OCI-LY1 (cell line): ENCODE measurements around the gene PVALB.
A peak's percentile ranks its signal among the peaks of the same experiment; 100 is the strongest.

Source experiments
- H2AFZ ChIP-seq: fragments of 200-600 bp; sonication (generic), shearing (Covaris generic); 2 replicates; pipeline ENCODE4 v1.6.0; 2014; ENCODE audit warnings: antibody characterized with exemption, mild to moderate bottlenecking, low read length
- H3F3A ChIP-seq: fragments of 200-600 bp; sonication (generic), shearing (Covaris generic); 2 replicates; pipeline ENCODE4 v1.6.0; 2014; ENCODE audit warnings: mild to moderate bottlenecking, antibody characterized with exemption, low read length, moderate library complexity; ENCODE audit not compliant: insufficient read depth
- H3K27ac ChIP-seq: fragments of 200-600 bp; sonication (generic); 2 replicates; pipeline ENCODE4 v1.5.1; 2014; ENCODE audit warnings: low read length, mixed run types, mild to moderate bottlenecking, low read depth; ENCODE audit not compliant: poor library complexity, severe bottlenecking
- H3K27me3 ChIP-seq: fragments of 200-600 bp; sonication (generic); 2 replicates; pipeline ENCODE4 v1.6.0; 2014; ENCODE audit warnings: antibody characterized with exemption, mild to moderate bottlenecking, low read length, moderate library complexity; ENCODE audit not compliant: insufficient read depth
- H3K36me3 ChIP-seq: fragments of 200-600 bp; sonication (generic); 2 replicates; pipeline ENCODE4 v1.6.1; 2014; ENCODE audit warnings: mild to moderate bottlenecking, antibody characterized with exemption, low read length, moderate library complexity, mixed read lengths; ENCODE audit not compliant: insufficient read depth
- H3K4me1 ChIP-seq: fragments of 200-600 bp; sonication (generic); 2 replicates; pipeline ENCODE4 v1.5.1; 2014; ENCODE audit warnings: mild to moderate bottlenecking, low read length, moderate library complexity; ENCODE audit not compliant: insufficient read depth, severe bottlenecking
- H3K4me2 ChIP-seq: fragments of 200-600 bp; sonication (generic), shearing (Covaris generic); 2 replicates; pipeline ENCODE4 v1.6.1; 2014; ENCODE audit warnings: low read length
- H3K4me3 ChIP-seq: fragments of 200-600 bp; sonication (generic); 2 replicates; pipeline ENCODE4 v1.5.1; 2014; ENCODE audit warnings: low read length, low read depth, mild to moderate bottlenecking, mixed read lengths; ENCODE audit not compliant: poor library complexity, severe bottlenecking
- H3K79me2 ChIP-seq: fragments of 200-600 bp; shearing (Covaris generic); 2 replicates; pipeline ENCODE4 v1.6.1; 2016; ENCODE audit warnings: mixed run types, low read length, mixed read lengths; ENCODE audit not compliant: insufficient read depth
- H3K9ac ChIP-seq: fragments of 200-600 bp; sonication (generic), shearing (Covaris generic); 2 replicates; pipeline ENCODE4 v1.6.1; 2014; ENCODE audit warnings: mild to moderate bottlenecking, low read length, mixed read lengths
- H3K9me2 ChIP-seq: fragments of 200-600 bp; sonication (generic), shearing (Covaris generic); 2 replicates; pipeline ENCODE4 v1.6.1; 2014; ENCODE audit warnings: low read depth, mild to moderate bottlenecking, low read length, mixed read lengths
- H3K9me3 ChIP-seq: fragments of 200-600 bp; shearing (Covaris generic); 2 replicates; pipeline ENCODE4 v1.6.1; 2014; ENCODE audit warnings: low read length, mixed read lengths
- H4K20me1 ChIP-seq: fragments of 200-600 bp; sonication (generic), shearing (Covaris generic); 2 replicates; pipeline ENCODE4 v1.6.0; 2016; ENCODE audit warnings: mild to moderate bottlenecking, low read length; ENCODE audit not compliant: insufficient read depth
- CTCF ChIP-seq: fragments of 200-600 bp; sonication (generic), shearing (Covaris generic); IDR thresholded peaks from 2 replicates; pipeline ENCODE4 v1.5.1; 2017; ENCODE audit warnings: mild to moderate bottlenecking, antibody characterized with exemption, low read length, moderate library complexity, mixed read lengths
- EZH2 ChIP-seq: fragments of 200-600 bp; sonication (generic), shearing (Covaris generic); IDR thresholded peaks from 2 replicates; pipeline ENCODE4 v1.8.0; 2017; ENCODE audit warnings: borderline replicate concordance, mixed run types, mild to moderate bottlenecking, antibody characterized with exemption, low read length, moderate library complexity, mixed read lengths

The PVALB gene

DNA sequence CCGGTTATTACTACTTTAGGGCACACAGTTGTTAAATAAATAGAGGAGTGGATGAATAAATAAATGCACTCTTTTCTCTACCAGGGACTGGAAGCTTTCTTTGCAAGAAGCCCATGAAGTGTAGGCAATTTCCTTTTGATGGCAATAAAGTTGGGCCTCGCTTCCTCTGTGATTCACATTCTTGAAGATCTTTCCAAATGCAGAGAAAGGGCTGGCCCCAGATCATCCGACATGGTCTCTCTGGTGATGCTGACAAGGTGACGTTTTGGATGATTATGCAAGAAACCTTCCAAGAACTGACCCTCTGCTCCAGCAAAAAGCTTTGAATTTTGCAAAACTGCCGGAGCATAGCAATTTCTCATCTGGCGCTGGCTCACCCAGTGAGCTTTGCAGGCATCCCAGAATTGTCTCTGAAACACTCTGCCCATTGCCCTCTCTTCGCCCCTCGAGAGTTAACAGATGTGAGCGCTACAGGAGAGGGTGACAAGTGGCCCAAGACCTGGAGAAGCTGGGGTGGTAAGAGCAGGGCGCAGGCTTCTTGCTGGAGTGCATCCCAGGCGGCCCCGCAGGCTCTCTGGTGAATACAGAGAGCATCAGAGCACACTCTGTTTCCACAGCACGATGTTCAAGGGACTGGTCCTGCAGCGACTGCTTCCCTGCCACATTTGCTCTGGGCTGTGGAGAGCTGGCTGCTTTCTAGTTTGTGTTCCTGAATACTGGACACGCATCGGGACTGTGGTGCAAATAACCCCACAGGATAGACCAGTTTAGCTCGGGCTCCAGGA, 29.4 kb downstream of the PVALB start:
- Histone ChIP-seq H3K4me2 (no peak overlapping the region), H3K9ac (no peak overlapping the region), H3K79me2 (no peaks in the 10 kb centered on the region), H3K27me3 (0 out of 2 replicates have a peak, but pooled peaks cover 4% of the 10 kb centered on the region), H3K4me1 (peaks cover 5% of the 10 kb centered on the region), H4K20me1 (no peaks in the 10 kb centered on the region), H3K27ac (no peak overlapping the region), H3F3A (no peaks in the 10 kb centered on the region), H3K9me3 (no peaks in the 10 kb centered on the region), H2AFZ (no peak overlapping the region), H3K9me2 (no peaks in the 10 kb centered on the region), H3K36me3 (no peaks in the 10 kb centered on the region), H3K4me3 (no peak overlapping the region)
- TF ChIP-seq CTCF (no peak), EZH2 (no peak)

GRCh38 chr22:36783743-36784142, 33.1 kb downstream of the PVALB start:
- H3K36me3 ChIP-seq = no peaks in the 10 kb centered on the region; the same call in 1 of the 2 replicates
- H3K4me1 ChIP-seq = peaks cover 13% of the 10 kb centered on the region
- no peaks in the 10 kb centered on the region for H4K20me1 ChIP-seq
- no peak overlapping the region for H3K9ac ChIP-seq
- H3K9me2 ChIP-seq = no peaks in the 10 kb centered on the region
- no peak overlapping the region for H3K4me3 ChIP-seq
- H3K27me3 ChIP-seq = peaks cover 4% of the 10 kb centered on the region; the same call in 1 of the 2 replicates
- H3K27ac ChIP-seq = no peak overlapping the region
- no peak overlapping the region for H2AFZ ChIP-seq
- no peaks in the 10 kb centered on the region for H3F3A ChIP-seq
- no peaks in the 10 kb centered on the region for H3K9me3 ChIP-seq
- no peak overlapping the region for H3K4me2 ChIP-seq
- H3K79me2 ChIP-seq = no peaks in the 10 kb centered on the region
- TF ChIP-seq EZH2 (no peak), CTCF (no peak)

GRCh38 chr22:36781656-36782627, 34.9 kb downstream of the PVALB start:
- Histone ChIP-seq H3K9me2 (no peaks in the 10 kb centered on the region), H3K4me2 (peak overlapping the region; percentile 22; the same call in 1 of the 2 replicates), H3K27me3 (peaks cover 4% of the 10 kb centered on the region; the same call in 1 of the 2 replicates), H3K4me1 (peaks cover 15% of the 10 kb centered on the region), H3K36me3 (no peaks in the 10 kb centered on the region; the same call in 1 of the 2 replicates), H3K4me3 (no peak overlapping the region), H3K9me3 (no peaks in the 10 kb centered on the region), H4K20me1 (no peaks in the 10 kb centered on the region), H3F3A (no peaks in the 10 kb centered on the region), H2AFZ (no peak overlapping the region), H3K9ac (peak overlapping the region; percentile 31; the same call in 1 of the 2 replicates), H3K79me2 (no peaks in the 10 kb centered on the region), H3K27ac (no peak overlapping the region)
- TF ChIP-seq CTCF (peak; percentile 91), EZH2 (no peak)
